Measurements from ENCODE around the gene SERPINA6. TPM values are rescaled to one million over a fixed set of nuclear protein-coding genes. Genes with fewer than 3 reads are reported as not detected.

Gene SERPINA6
- polyA plus RNA-seq, 1 donor (not counting 4 experiments of a cell fraction or from before 2014, with no cell fraction given), result not detected

GRCh38 chr14:94314890-94315289, 8.2 kb downstream of the SERPINA6 start:
- H3K27ac ChIP-seq (ENCODE audit: control insufficient read depth, insufficient read depth, low read length), result no peak overlapping the region
- no peaks in the 10 kb centered on the region for H3K27me3 ChIP-seq (ENCODE audit: control insufficient read depth, extremely low read depth, insufficient read depth, low read length)
- FAIRE-seq (no peak), DNase-seq (ENCODE audit: low read depth, low spot score) (no peak)
- H3K9ac ChIP-seq (ENCODE audit: control insufficient read depth, extremely low read depth, insufficient read depth, low read length), result no peak overlapping the region
- no peaks in the 10 kb centered on the region for H3K79me2 ChIP-seq (ENCODE audit: control insufficient read depth, insufficient read depth, low read length)
- dilution Hi-C loops (cut with MboI; ENCODE audit: extremely low pct_ligation_motif_present, low sequenced_read_pairs), result no loop called here
- H3K36me3 ChIP-seq (ENCODE audit: control insufficient read depth in 2 of 2, extremely low read depth in 1 of 2, insufficient read depth in 2 of 2, low read length in 2 of 2), result no peaks in the 10 kb centered on the region
- H3K4me2 ChIP-seq (ENCODE audit: control insufficient read depth, extremely low read depth, insufficient read depth, low read depth, low read length), result no peak overlapping the region
- H2AFZ ChIP-seq (ENCODE audit: control insufficient read depth, low read length), result no peak overlapping the region
- H4K20me1 ChIP-seq (ENCODE audit: control insufficient read depth, extremely low read depth, insufficient read depth, low read length), result no peaks in the 10 kb centered on the region
- no peak overlapping the region for H3K4me3 ChIP-seq (ENCODE audit: control insufficient read depth in 2 of 3, extremely low read depth in 1 of 3, insufficient read depth in 2 of 3, low read depth in 1 of 3, low read length in 3 of 3)
- no peaks in the 10 kb centered on the region for H3K9me1 ChIP-seq (ENCODE audit: control insufficient read depth, extremely low read depth, insufficient read depth, low read length)
- H3K4me1 ChIP-seq (ENCODE audit: control insufficient read depth, extremely low read depth, insufficient read depth, low read length), result peaks cover 20% of the 10 kb centered on the region
- TF ChIP-seq EZH2 (IDR thresholded peaks at IDR 0.05; ENCODE audit: low read length), result no peak
- TF ChIP-seq CTCF (optimal IDR thresholded peaks at IDR 0.05 in 1 of 3, IDR thresholded peaks at IDR 0.05 in 1 of 3, conservative IDR thresholded peaks at IDR 0.05 in 1 of 3; ENCODE audit: extremely low read depth in 1 of 3, insufficient read depth in 2 of 3, low read length in 3 of 3), result no peak
- no peaks in the 10 kb centered on the region for H3K9me3 ChIP-seq (ENCODE audit: control insufficient read depth, low read depth, low read length)

GRCh38 chr14:94313991-94314655, 9.0 kb downstream of the SERPINA6 start:
- dilution Hi-C loops (cut with MboI; ENCODE audit: extremely low pct_ligation_motif_present, low sequenced_read_pairs), result no loop called here
- no peaks in the 10 kb centered on the region for H3K27me3 ChIP-seq (ENCODE audit: control insufficient read depth, extremely low read depth, insufficient read depth, low read length)
- H3K36me3 ChIP-seq (ENCODE audit: control insufficient read depth in 2 of 2, extremely low read depth in 1 of 2, insufficient read depth in 2 of 2, low read length in 2 of 2), result no peaks in the 10 kb centered on the region
- no peaks in the 10 kb centered on the region for H4K20me1 ChIP-seq (ENCODE audit: control insufficient read depth, extremely low read depth, insufficient read depth, low read length)
- H3K9ac ChIP-seq (ENCODE audit: control insufficient read depth, extremely low read depth, insufficient read depth, low read length), result no peak overlapping the region
- no peak overlapping the region for H3K27ac ChIP-seq (ENCODE audit: control insufficient read depth, insufficient read depth, low read length)
- H3K4me3 ChIP-seq (ENCODE audit: control insufficient read depth in 2 of 3, extremely low read depth in 1 of 3, insufficient read depth in 2 of 3, low read depth in 1 of 3, low read length in 3 of 3), result no peak overlapping the region
- FAIRE-seq, result no peak
- DNase-seq (ENCODE audit: low read depth, low spot score), result no peak
- no peaks in the 10 kb centered on the region for H3K79me2 ChIP-seq (ENCODE audit: control insufficient read depth, insufficient read depth, low read length)
- H3K9me1 ChIP-seq (ENCODE audit: control insufficient read depth, extremely low read depth, insufficient read depth, low read length), result no peaks in the 10 kb centered on the region
- H2AFZ ChIP-seq (ENCODE audit: control insufficient read depth, low read length), result no peak overlapping the region
- H3K4me1 ChIP-seq (ENCODE audit: control insufficient read depth, extremely low read depth, insufficient read depth, low read length), result peaks cover 20% of the 10 kb centered on the region
- TF ChIP-seq EZH2 (IDR thresholded peaks at IDR 0.05; ENCODE audit: low read length) (no peak), CTCF (optimal IDR thresholded peaks at IDR 0.05 in 1 of 3, IDR thresholded peaks at IDR 0.05 in 1 of 3, conservative IDR thresholded peaks at IDR 0.05 in 1 of 3; ENCODE audit: extremely low read depth in 1 of 3, insufficient read depth in 2 of 3, low read length in 3 of 3) (no peak)
- H3K9me3 ChIP-seq (ENCODE audit: control insufficient read depth, low read depth, low read length), result no peaks in the 10 kb centered on the region
- H3K4me2 ChIP-seq (ENCODE audit: control insufficient read depth, extremely low read depth, insufficient read depth, low read depth, low read length), result no peak overlapping the region
